NCI-H524 (cell line): ENCODE data around the gene MCTP1.
A peak's percentile ranks its signal among the peaks of the same experiment; 100 is the strongest.
"Not testable (repeated sequence)": the region's sequence is repeated elsewhere in the genome, so short reads cannot be mapped to it uniquely, and the experiment has no call there.

ENCODE experiments used
- DNase-seq, 2 experiments: peaks; one replicate each; lab custom pipeline; 2025; lab: John Stamatoyannopoulos, UW

Gene MCTP1

DNA sequence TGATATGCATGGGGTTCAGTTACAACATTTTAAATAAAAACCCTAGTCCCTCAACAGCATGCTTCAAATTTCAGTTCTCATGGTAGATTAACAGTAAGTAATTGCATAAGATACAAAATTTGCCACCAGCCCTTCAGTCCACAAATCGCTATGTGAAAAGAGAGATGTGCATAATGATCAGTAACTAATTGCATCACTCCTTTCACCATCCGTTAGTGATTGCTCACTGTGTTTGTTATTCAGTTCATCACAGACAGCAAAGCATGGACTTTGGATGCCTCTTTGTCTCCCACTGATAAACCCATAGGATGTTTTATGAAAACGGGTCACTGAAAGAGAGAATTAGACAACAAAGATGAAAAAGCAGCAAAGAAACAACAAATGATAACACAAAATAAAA lies 103.2 kb downstream of the MCTP1 start:
- DNase-seq: no peak

DNA sequence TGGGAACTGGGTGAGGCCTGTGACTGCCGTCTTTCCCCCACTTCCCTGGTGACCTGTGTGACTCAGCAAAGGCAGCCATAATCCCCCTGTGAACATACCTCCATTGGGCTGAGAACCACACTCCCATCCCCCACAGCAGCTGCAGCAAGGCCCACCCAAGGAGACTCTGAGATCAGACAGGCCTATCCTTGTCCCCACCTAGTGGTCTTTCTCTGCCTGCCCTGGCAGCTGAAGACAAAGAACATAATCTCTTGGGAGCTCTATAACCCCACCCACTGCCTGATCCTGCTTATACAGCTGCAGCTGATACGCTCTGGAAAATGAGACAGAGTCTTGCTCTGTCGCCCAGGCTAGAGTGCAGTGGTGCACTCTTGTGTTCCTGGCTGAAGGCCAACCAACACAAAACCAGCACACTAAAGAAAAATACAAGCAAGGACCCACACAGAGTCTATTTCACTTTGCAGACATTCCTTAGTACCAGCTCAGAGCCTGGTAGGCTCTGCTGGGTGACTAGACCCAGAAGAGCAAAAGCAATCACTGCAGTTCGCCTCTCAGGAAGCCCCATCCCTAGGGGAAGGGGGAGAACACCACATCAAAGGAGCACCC lies 106.7 kb downstream of the MCTP1 start:
- DNase-seq: peak; percentile 79 to 94

GRCh38 chr5:95177456-95177855 lies 107.4 kb downstream of the MCTP1 start:
- peak; percentile 39 to 78 for DNase-seq

- DNase-seq: no peak
These were observed 109.8 kb downstream of the MCTP1 start for GRCh38 chr5:95175106-95175505.

DNA sequence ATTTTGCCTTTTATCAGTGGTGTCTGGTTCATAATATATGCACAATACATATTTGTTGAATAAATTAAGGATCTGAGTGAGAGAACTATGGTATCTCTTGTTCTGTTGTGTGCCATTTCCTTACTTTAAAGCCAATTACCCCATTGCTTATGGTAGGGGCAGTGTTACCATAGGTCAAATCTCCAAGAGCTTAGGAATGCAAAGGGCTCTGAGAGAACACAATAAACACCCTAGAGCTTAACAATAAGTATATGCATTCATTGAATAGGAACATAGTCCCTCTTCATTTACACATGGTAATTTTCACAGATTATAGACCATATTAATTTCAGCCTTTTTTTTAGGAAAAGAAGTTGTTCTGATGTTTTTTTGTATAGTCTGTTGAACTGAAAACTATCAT lies 112.2 kb downstream of the MCTP1 start:
- DNase-seq: no peak

DNA sequence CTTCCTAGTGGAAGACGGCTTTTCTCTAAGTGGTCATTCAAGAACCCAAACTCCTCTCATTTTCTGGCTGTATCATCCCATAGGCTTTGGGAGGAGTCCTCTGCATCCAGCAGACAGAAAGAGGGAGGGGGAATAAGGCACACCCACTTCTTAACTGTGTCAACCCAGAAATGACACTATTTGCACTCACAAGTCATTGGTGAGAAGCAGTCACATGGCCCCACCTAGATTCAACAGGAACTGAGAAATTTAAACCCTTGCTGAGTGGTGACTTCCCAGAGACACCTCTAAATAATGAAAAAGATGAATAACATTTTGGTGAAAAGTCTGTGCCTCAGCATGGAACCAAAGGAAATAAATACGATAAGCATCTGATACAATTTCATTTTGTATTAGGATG lies 120.0 kb downstream of the MCTP1 start:
- no peak for DNase-seq

GRCh38 chr5:95163079-95163478 lies 121.8 kb downstream of the MCTP1 start:
- peak in 1 of 2 experiments; percentile 1 for DNase-seq

GRCh38 chr5:95162231-95162992 lies 122.5 kb downstream of the MCTP1 start:
- DNase-seq: no peak

GRCh38 chr5:95159603-95160002 lies 125.3 kb downstream of the MCTP1 start:
- DNase-seq: no peak

DNA sequence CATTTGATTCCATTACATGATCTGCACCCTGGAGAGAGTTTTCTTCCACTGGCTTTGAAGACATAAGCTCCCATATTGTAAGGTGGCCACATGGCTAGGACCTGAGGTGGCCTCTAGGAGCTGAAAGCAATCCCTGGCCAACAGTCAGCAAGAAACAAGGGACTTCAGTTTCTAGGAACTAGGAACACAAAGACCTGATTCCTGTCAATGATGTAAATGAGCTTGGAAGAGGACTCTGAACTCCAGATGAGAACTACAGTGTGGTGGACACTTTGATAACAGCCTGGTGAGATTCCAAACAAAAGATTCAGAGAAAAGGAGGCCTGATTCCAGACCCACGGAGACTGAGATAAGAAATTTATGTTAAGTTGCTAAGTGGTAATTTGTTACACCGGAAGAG lies 129.0 kb downstream of the MCTP1 start:
- DNase-seq: no peak

GRCh38 chr5:95153511-95153910 lies 131.4 kb downstream of the MCTP1 start:
- no peak for DNase-seq

GRCh38 chr5:95152535-95152934 lies 132.4 kb downstream of the MCTP1 start:
- DNase-seq: no peak

- no peak for DNase-seq
These were observed 132.8 kb downstream of the MCTP1 start for GRCh38 chr5:95152131-95152530.

GRCh38 chr5:95151694-95152093 lies 133.2 kb downstream of the MCTP1 start:
- DNase-seq: no peak

DNA sequence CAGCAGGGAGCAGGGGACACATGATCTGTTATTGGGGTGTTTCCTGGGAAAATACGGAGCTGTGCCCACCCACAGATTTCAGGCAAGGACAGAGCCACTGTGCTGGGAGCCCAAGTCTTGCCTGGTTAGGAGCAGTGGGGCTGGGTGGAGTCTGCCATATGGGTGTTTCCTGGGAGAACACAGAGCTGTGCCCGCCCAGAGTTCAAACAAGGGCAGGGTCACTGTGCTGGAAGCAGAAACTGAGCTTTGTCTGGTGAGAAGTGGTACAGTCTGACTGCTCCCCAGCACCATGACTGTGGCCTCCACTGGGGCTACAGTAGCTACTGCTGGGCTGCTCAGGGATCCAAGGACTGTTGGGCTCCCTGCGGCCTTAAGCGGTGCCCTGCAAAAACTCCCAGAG lies 135.5 kb downstream of the MCTP1 start:
- DNase-seq: no peak

DNA sequence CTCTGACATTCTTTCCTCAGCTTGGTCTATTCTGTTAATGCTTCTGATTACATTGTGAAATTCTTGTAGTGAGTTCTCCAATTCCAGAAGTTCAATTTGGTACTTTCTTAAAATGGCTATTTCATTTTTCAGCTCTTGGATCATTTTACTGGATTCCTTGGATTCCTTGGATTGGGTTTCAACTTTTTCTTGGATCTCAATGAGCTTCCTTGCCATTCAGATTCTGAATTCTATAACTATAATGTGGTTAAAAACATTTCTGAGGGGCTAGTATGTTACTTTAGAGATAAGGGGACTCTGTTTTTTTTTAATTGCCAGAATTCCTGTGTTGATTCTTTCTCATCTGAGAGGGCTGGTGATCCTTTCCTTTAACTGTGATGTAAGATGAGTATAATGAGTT lies 136.4 kb downstream of the MCTP1 start:
- DNase-seq: no peak

DNA sequence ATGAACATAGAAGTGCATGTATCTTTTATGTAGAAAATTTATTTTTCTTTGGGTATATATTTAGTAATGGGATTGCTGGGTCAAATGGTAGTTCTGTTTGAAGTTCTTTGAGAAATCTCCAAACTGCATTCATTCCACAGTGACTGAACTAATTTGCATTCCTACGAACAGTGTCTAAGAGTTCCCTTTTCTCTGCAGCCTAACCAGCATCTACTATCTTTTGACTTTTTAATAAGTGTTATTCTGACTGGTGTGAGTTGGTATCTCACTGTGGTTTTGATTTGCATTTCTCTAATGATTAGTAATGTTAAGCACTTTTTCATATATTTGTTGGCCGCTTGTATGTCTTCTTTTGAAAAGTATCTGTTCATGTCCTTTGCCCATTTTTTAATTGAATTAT lies 141.0 kb downstream of the MCTP1 start:
- DNase-seq: not testable (repeated sequence)

DNA sequence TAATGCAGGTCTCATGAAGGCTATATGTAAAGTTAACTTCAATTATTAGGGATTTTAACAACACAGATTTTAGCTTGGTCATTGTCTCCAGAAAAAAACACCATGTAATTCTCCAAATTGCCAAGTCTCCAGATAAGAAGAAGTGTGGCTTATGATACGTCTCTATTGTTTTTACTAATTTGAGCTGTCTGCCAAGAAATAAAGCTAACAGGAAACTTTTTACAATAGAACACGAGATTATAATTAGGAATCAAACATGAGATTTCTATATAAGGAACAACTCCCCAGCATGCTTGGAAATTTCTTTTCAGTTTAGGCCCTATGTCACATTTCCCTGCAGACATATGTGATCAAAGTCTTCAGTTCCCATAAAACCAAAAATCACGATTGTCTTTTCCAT lies 142.7 kb downstream of the MCTP1 start:
- no peak for DNase-seq

DNA sequence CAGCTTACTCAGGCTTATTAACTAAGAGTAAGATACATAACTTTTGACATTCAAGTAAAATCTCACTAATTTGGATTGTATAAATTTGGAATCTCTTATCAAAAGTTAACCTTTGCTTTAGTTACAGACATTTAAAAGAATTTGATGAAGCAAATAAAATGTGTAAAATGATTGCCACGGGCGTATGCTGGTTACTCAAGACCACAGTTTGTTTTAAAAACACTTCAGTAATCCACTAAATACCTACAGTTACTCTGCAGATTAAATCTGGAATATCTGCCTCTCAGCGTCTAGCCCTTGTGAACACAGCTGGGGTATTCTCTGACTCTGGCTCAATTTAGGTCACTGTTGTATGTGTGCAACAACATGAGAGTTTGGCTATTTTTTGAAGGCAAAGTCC lies 143.8 kb downstream of the MCTP1 start:
- no peak for DNase-seq

DNA sequence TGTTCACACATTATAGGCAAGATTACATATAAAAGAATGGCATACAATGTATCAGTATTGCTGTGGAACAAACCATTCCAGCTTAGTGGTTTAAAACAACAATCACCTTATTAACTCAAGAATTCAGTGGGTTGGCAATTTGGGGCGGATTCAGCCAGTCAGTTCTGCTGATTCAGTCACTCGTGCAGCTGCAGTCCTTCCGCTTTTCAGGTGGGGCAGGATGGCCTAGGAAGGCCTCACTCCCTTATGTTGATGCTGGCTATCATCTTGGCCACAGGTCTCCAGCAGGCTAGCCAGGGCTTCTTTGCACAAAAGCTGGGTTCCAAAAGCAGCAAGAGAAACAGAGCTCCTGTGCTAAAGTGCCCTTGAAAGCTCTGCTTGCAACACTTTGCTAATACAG lies 150.6 kb downstream of the MCTP1 start:
- DNase-seq: no peak

GRCh38 chr5:95132096-95132495 lies 152.8 kb downstream of the MCTP1 start:
- no peak for DNase-seq

DNA sequence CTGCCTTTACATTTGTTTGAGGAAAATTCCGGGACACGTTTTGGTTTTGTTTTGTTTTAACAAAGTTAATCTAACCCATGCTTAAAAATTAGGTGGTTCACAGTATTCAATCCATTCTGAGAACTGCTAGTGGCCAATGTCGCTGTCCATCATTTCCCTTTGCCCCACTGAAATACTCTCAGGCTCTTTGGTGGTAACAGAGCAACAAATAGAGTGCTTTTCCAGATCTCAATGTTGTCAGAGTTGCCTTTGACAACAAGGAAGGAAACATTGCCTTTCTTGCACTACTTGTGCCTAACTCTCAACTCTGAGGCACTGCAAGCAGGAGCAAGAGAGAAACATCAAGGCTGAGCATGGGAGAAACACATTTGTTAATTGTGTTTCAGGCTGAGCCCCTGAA lies 154.0 kb downstream of the MCTP1 start:
- DNase-seq: no peak

GRCh38 chr5:95124731-95125130 lies 160.2 kb downstream of the MCTP1 start:
- DNase-seq: no peak

DNA sequence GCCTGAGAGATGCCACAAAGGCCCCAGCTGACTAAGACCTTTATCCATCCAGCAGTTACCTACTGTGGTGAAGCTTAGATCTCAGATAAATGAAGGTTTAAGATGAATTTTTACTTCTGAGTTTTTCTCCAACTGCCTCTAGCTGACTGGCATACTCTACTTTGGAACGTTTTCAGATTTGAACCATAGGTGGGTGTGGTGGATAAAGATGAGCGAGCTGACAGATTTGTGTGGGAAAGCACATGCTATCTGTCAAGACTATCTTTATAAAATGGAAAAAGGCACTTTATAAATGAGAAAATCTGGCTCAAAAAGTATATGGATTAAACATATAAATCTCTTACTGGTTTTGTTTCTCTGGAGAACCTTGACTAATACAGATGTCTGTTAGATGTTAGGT lies 160.8 kb downstream of the MCTP1 start:
- no peak for DNase-seq
